Stimulated activated CD8-positive, alpha-beta memory T cell treated with anti-CD3 and anti-CD28 coated beads, Interleukin-15, amount 100 ng/mL, for 24 hours (primary cell): ENCODE measurements around the gene SLC22A31.
"Not testable (repeated sequence)": the region's sequence is repeated elsewhere in the genome, so short reads cannot be mapped to it uniquely, and the experiment has no call there.

Experiments used
- DNase-seq: peaks from one replicate; pipeline ENCODE4 v3.0.0-alpha.2; 2020; ENCODE audit warnings: low read depth

Gene SLC22A31

GRCh38 chr16:89178453-89179147 is 21.7 kb downstream of the SLC22A31 start:
- no peak for DNase-seq

- DNase-seq, result no peak
These were observed 22.8 kb downstream of the SLC22A31 start for GRCh38 chr16:89177501-89177900.

GRCh38 chr16:89176717-89177116 is 23.6 kb downstream of the SLC22A31 start:
- DNase-seq, result no peak

GRCh38 chr16:89176147-89176690 is 24.1 kb downstream of the SLC22A31 start:
- no peak for DNase-seq

- no peak for DNase-seq
These were observed 24.8 kb downstream of the SLC22A31 start for GRCh38 chr16:89175280-89176146.

- no peak for DNase-seq
These were observed 25.5 kb downstream of the SLC22A31 start for GRCh38 chr16:89174877-89175276.

GRCh38 chr16:89174055-89174827 is 26.1 kb downstream of the SLC22A31 start:
- no peak for DNase-seq

- no peak for DNase-seq
These were observed 27.0 kb downstream of the SLC22A31 start for GRCh38 chr16:89173174-89173921.

GRCh38 chr16:89172528-89173173 is 27.7 kb downstream of the SLC22A31 start:
- no peak for DNase-seq

GRCh38 chr16:89172171-89172527 is 28.2 kb downstream of the SLC22A31 start:
- DNase-seq, result no peak

GRCh38 chr16:89171216-89172170 is 28.8 kb downstream of the SLC22A31 start, which contains the start of gene CDH15:
TSS of gene CDH15 (plus strand) at chr16:89171748. CDS start at chr16:89171832, 84 bp downstream.
- peak; percentile 84 for DNase-seq

- no peak for DNase-seq
These were observed 29.8 kb downstream of the SLC22A31 start for GRCh38 chr16:89170346-89171215.

GRCh38 chr16:89169778-89170177 is 30.6 kb downstream of the SLC22A31 start:
- DNase-seq, result no peak

- DNase-seq, result no peak
These were observed 31.8 kb downstream of the SLC22A31 start for GRCh38 chr16:89168381-89169189.

- DNase-seq, result peak; percentile 88
These were observed 32.9 kb downstream of the SLC22A31 start for GRCh38 chr16:89167425-89167941.

GRCh38 chr16:89166696-89167424 is 33.5 kb downstream of the SLC22A31 start:
- no peak for DNase-seq

GRCh38 chr16:89165681-89165979 is 34.7 kb downstream of the SLC22A31 start:
- DNase-seq, result not testable (repeated sequence)
